ENCODE measurements around the gene UTS2B.
A peak's percentile ranks its signal among the peaks of the same experiment; 100 is the strongest.

The UTS2B gene

DNA sequence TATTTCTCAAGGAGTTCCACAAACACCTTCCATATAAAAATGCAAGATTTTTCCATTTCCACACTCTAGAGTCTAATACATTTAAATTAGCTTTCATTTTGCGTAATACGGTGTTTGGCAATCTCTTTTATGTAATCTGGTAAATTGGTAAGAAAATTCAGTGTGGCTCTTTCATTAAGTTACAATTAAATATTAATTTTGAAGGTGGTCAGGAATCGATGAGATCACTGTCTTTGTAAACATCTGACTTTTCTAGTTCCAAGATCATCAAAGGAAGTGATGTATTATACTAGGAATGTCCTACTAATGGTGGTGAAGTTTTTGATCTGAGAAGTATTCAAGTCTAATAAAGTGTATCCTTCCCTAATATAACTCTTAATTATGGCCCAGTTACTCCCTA, 1.1 kb upstream of the UTS2B start:
- H4K91ac ChIP-seq (ENCODE audit: low read depth, low read length): no peak overlapping the region
- H2AK5ac ChIP-seq (ENCODE audit: low read length): no peak overlapping the region
- H3K79me1 ChIP-seq (ENCODE audit: low read length): peaks cover 12% of the 10 kb centered on the region
- peaks cover 0 to 7% of the 10 kb centered on the region in 2 experiments for H3K4me1 ChIP-seq (ENCODE audit: control insufficient read depth in 1 of 2, insufficient read depth in 2 of 2, low read length in 2 of 2)
- no peak overlapping the region for H2BK5ac ChIP-seq (ENCODE audit: low read depth, low read length, poor library complexity)
- H3K27me3 ChIP-seq (ENCODE audit: insufficient read depth, low read length): no peaks in the 10 kb centered on the region
- WGBS (ENCODE audit: extremely low coverage, insufficient coverage, insufficient read length): no CpG with 5 or more reads among the region's 3 CpGs
- no peak overlapping the region for H3K14ac ChIP-seq (ENCODE audit: low read length)
- H2BK120ac ChIP-seq (ENCODE audit: insufficient read depth, low read length, poor library complexity): no peak overlapping the region
- no peaks in the 10 kb centered on the region for H3K9me3 ChIP-seq (ENCODE audit: insufficient read depth, low read depth, low read length)
- no peak overlapping the region for H3K27ac ChIP-seq (ENCODE audit: low read depth, low read length)
- no peak overlapping the region for H3K23ac ChIP-seq (ENCODE audit: low read length)
- peak in 1 of 2 donors; percentile 16 for DNase-seq
- no peak overlapping the region for H3K9ac ChIP-seq (ENCODE audit: low read length)
- H3K4me2 ChIP-seq (ENCODE audit: low read length): no peak overlapping the region
- no peak overlapping the region for H3K4ac ChIP-seq (ENCODE audit: low read depth, low read length)
- no peak overlapping the region for H2AFZ ChIP-seq (ENCODE audit: insufficient read depth, low read length, poor library complexity)
- H4K12ac ChIP-seq (ENCODE audit: low read depth, low read length): no peak overlapping the region
- H3K79me2 ChIP-seq (ENCODE audit: control insufficient read depth, insufficient read depth, low read length, poor library complexity): peaks cover 11% of the 10 kb centered on the region
- H3K4me3 ChIP-seq (ENCODE audit: low read depth, low read length): no peak overlapping the region
- H4K8ac ChIP-seq (ENCODE audit: low read depth, low read length): no peak overlapping the region
- no peaks in the 10 kb centered on the region for H3K36me3 ChIP-seq (ENCODE audit: control insufficient read depth in 1 of 2, insufficient read depth in 2 of 2, low read length in 2 of 2)
- H2BK12ac ChIP-seq (ENCODE audit: low read length): no peak overlapping the region
- no peak overlapping the region for H3K18ac ChIP-seq (ENCODE audit: low read length)

DNA sequence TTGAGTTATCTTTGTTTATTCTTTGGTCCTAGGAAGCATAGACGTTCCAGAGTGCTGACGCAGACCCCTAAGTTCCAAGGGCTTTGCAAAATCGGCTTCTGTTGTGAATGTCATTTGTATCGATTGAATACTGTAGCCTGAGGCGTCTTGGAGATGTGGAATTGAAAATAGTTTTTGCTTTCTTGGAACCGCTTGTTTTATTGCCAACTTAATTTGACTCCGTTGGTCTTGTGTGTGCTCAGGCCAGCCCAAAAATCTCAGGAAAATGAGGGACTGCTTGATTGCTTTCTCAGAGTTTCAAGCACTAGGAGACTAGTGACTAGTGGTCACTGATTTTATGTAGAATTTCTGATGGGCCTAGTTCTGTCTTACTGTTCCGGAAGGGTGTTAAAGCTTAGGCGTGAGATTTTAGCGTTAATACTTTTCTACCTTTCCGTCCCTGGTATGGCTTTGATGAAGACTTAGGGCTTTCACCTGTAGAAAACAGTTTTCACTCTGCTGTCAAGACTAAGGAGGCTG, 263 bp upstream of the UTS2B start:
- no peak overlapping the region for H2BK120ac ChIP-seq (ENCODE audit: insufficient read depth, low read length, poor library complexity)
- no peak overlapping the region for H2AFZ ChIP-seq (ENCODE audit: insufficient read depth, low read length, poor library complexity)
- no peak overlapping the region for H3K14ac ChIP-seq (ENCODE audit: low read length)
- H3K79me2 ChIP-seq (ENCODE audit: control insufficient read depth, insufficient read depth, low read length, poor library complexity): peaks cover 11% of the 10 kb centered on the region
- no CpG with 5 or more reads among the region's 11 CpGs for WGBS (ENCODE audit: extremely low coverage, insufficient coverage, insufficient read length)
- H3K23ac ChIP-seq (ENCODE audit: low read length): no peak overlapping the region
- H4K8ac ChIP-seq (ENCODE audit: low read depth, low read length): no peak overlapping the region
- DNase-seq: peak; percentile 20 to 37
- no peak overlapping the region for H3K18ac ChIP-seq (ENCODE audit: low read length)
- no peak overlapping the region for H3K4ac ChIP-seq (ENCODE audit: low read depth, low read length)
- H3K4me1 ChIP-seq (ENCODE audit: control insufficient read depth in 1 of 2, insufficient read depth in 2 of 2, low read length in 2 of 2): peaks cover 0 to 7% of the 10 kb centered on the region in 2 experiments
- no peaks in the 10 kb centered on the region for H3K9me3 ChIP-seq (ENCODE audit: insufficient read depth, low read depth, low read length)
- no peak overlapping the region for H2BK12ac ChIP-seq (ENCODE audit: low read length)
- peak overlapping the region; percentile 87 for H3K4me3 ChIP-seq (ENCODE audit: low read depth, low read length)
- peak overlapping the region; percentile 80 for H3K4me2 ChIP-seq (ENCODE audit: low read length)
- peaks cover 12% of the 10 kb centered on the region for H3K79me1 ChIP-seq (ENCODE audit: low read length)
- peak overlapping the region; percentile 1 for H3K9ac ChIP-seq (ENCODE audit: low read length)
- H2AK5ac ChIP-seq (ENCODE audit: low read length): no peak overlapping the region
- no peaks in the 10 kb centered on the region for H3K27me3 ChIP-seq (ENCODE audit: insufficient read depth, low read length)
- peak overlapping the region; percentile 81 for H3K27ac ChIP-seq (ENCODE audit: low read depth, low read length)
- no peaks in the 10 kb centered on the region for H3K36me3 ChIP-seq (ENCODE audit: control insufficient read depth in 1 of 2, insufficient read depth in 2 of 2, low read length in 2 of 2)
- no peak overlapping the region for H4K91ac ChIP-seq (ENCODE audit: low read depth, low read length)
- H4K12ac ChIP-seq (ENCODE audit: low read depth, low read length): no peak overlapping the region
- H2BK5ac ChIP-seq (ENCODE audit: low read depth, low read length, poor library complexity): peak overlapping the region; percentile 22

DNA sequence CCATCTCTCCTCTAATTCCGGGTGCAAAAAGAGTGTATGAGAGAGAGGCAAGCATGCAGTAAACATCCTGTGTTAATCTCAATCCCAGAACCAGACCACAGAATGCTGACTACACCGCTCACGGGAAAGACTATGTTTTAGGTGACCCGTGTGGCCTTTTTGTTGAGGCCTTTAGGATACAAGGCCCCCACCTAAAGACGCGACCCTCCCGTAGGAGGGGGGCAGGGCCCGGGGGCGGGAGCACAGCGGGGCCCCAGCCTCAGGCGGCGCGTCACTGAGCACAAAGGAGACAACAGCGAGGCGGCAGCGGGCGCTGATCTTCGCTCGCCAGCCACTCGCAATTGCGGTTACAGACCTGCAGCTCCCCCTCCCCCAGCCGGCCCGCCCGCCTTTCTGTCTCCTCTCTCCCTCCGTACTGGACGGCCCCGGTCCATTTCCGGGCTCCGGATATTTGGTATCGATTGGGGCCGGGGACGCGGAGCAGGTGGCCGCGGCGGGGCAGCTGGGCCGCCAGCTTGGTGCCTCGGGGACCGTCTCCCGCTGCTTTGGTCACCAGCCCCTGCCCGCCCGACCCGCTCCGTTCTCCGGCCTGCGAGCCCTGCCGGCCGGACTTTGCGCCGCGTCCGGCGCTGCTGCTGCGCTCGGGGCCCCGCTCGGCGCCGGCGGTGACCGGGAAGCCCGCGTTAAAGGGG, 1.2 kb downstream of the UTS2B start, which contains the start of gene CCDC50:
TSS of gene CCDC50 (plus strand) at position 433 of the 692 bp plus-strand sequence. CDS start 281 bp downstream, outside the sequence.
- WGBS (ENCODE audit: extremely low coverage, insufficient coverage, insufficient read length): no CpG with 5 or more reads among the region's 63 CpGs
- peak within 1 kb of the TSS; percentile 81 for H3K27ac ChIP-seq (ENCODE audit: low read depth, low read length)
- no peak within 1 kb of the TSS for H3K23ac ChIP-seq (ENCODE audit: low read length)
- peak within 1 kb of the TSS; percentile 87 for H3K4me3 ChIP-seq (ENCODE audit: low read depth, low read length)
- peak within 1 kb of the TSS; percentile 86 for H4K8ac ChIP-seq (ENCODE audit: low read depth, low read length)
- H3K4me1 ChIP-seq (ENCODE audit: control insufficient read depth in 1 of 2, insufficient read depth in 2 of 2, low read length in 2 of 2): peaks cover 0 to 7% of the 10 kb centered on the region in 2 experiments
- peak within 1 kb of the TSS; percentile 70 for H2BK5ac ChIP-seq (ENCODE audit: low read depth, low read length, poor library complexity)
- peak within 1 kb of the TSS; percentile 68 for H4K12ac ChIP-seq (ENCODE audit: low read depth, low read length)
- peak within 1 kb of the TSS; percentile 90 for H2BK120ac ChIP-seq (ENCODE audit: insufficient read depth, low read length, poor library complexity)
- peak within 1 kb of the TSS; percentile 80 for H3K4me2 ChIP-seq (ENCODE audit: low read length)
- H3K9ac ChIP-seq (ENCODE audit: low read length): peak within 1 kb of the TSS; percentile 86
- H3K9me3 ChIP-seq (ENCODE audit: insufficient read depth, low read depth, low read length): no peaks in the 10 kb centered on the region
- peak within 1 kb of the TSS; percentile 42 for H2BK12ac ChIP-seq (ENCODE audit: low read length)
- peak within 1 kb of the TSS; percentile 78 for H3K14ac ChIP-seq (ENCODE audit: low read length)
- H4K91ac ChIP-seq (ENCODE audit: low read depth, low read length): peak within 1 kb of the TSS; percentile 94
- H3K36me3 ChIP-seq (ENCODE audit: control insufficient read depth in 1 of 2, insufficient read depth in 2 of 2, low read length in 2 of 2): no peaks in the 10 kb centered on the region
- peak within 1 kb of the TSS; percentile 64 for H2AK5ac ChIP-seq (ENCODE audit: low read length)
- peak within 1 kb of the TSS; percentile 82 for H3K4ac ChIP-seq (ENCODE audit: low read depth, low read length)
- peaks cover 12% of the 10 kb centered on the region for H3K79me1 ChIP-seq (ENCODE audit: low read length)
- H3K18ac ChIP-seq (ENCODE audit: low read length): peak within 1 kb of the TSS; percentile 75
- peak; percentile 55 to 66 for DNase-seq
- peak within 1 kb of the TSS; percentile 80 for H2AFZ ChIP-seq (ENCODE audit: insufficient read depth, low read length, poor library complexity)
- no peaks in the 10 kb centered on the region for H3K27me3 ChIP-seq (ENCODE audit: insufficient read depth, low read length)
- peaks cover 11% of the 10 kb centered on the region for H3K79me2 ChIP-seq (ENCODE audit: control insufficient read depth, insufficient read depth, low read length, poor library complexity)

DNA sequence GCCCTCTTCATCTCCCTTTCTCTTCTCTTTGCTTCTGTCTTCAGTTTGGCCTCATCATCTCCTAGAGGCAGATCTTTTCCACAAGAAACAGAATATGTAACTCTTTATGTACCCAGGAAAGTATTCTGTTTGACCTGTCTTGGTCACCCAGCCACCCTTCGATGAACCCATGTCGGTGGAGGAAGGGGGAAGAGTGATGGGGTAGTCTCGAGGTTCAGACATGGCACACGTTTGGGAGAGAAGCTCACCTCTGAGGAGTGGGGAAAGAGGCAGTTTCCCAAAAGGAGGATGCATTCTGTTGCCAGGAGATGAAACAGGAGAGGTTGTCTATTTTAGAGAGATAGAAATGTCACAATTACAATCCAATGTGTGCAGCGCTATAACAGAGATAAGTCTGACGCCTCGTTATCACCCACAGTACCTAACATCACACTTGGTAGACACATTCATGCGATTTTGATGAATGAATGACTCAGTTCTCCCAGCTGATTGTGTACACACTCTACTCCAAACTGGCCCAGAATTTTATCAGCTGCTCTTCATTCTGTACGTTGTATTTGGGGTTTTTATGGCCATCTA, 1.9 kb downstream of the UTS2B start:
- Histone ChIP-seq H2BK120ac (ENCODE audit: insufficient read depth, low read length, poor library complexity) (no peak overlapping the region), H3K27me3 (ENCODE audit: insufficient read depth, low read length) (no peaks in the 10 kb centered on the region), H3K4me1 (ENCODE audit: control insufficient read depth in 1 of 2, insufficient read depth in 2 of 2, low read length in 2 of 2) (peaks cover 0 to 7% of the 10 kb centered on the region in 2 experiments), H3K79me1 (ENCODE audit: low read length) (peaks cover 12% of the 10 kb centered on the region), H3K18ac (ENCODE audit: low read length) (no peak overlapping the region), H3K4me2 (ENCODE audit: low read length) (peak overlapping the region; percentile 80), H3K14ac (ENCODE audit: low read length) (peak overlapping the region; percentile 75), H3K23ac (ENCODE audit: low read length) (no peak overlapping the region), H2BK5ac (ENCODE audit: low read depth, low read length, poor library complexity) (peak overlapping the region; percentile 70), H3K4me3 (ENCODE audit: low read depth, low read length) (no peak overlapping the region), H2BK12ac (ENCODE audit: low read length) (peak overlapping the region; percentile 42), H3K9me3 (ENCODE audit: insufficient read depth, low read depth, low read length) (no peaks in the 10 kb centered on the region), H4K12ac (ENCODE audit: low read depth, low read length) (peak overlapping the region; percentile 68), H3K9ac (ENCODE audit: low read length) (no peak overlapping the region), H3K79me2 (ENCODE audit: control insufficient read depth, insufficient read depth, low read length, poor library complexity) (peaks cover 11% of the 10 kb centered on the region), H2AFZ (ENCODE audit: insufficient read depth, low read length, poor library complexity) (peak overlapping the region; percentile 80), H4K8ac (ENCODE audit: low read depth, low read length) (peak overlapping the region; percentile 86), H4K91ac (ENCODE audit: low read depth, low read length) (peak overlapping the region; percentile 94), H3K4ac (ENCODE audit: low read depth, low read length) (no peak overlapping the region), H2AK5ac (ENCODE audit: low read length) (peak overlapping the region; percentile 64), H3K36me3 (ENCODE audit: control insufficient read depth in 1 of 2, insufficient read depth in 2 of 2, low read length in 2 of 2) (no peaks in the 10 kb centered on the region), H3K27ac (ENCODE audit: low read depth, low read length) (peak overlapping the region; percentile 81)
- DNase-seq: peak in 1 of 2 donors; percentile 4
- no CpG with 5 or more reads among the region's 9 CpGs for WGBS (ENCODE audit: extremely low coverage, insufficient coverage, insufficient read length)
